Caco-2 (cell line): ENCODE measurements around the gene CERS2. TPM values are rescaled to one million over a fixed set of nuclear protein-coding genes. Genes with fewer than 3 reads are reported as not detected.

Experiments used
- BruUV-seq: library from RNA; stranded (reverse); fragments of 400-500 nt; replicated peaks from 2 replicates; lab custom pipeline; 2021; lab: Mats Ljungman, UMichigan
- CTCF ChIA-PET: fragments of 300-600 bp; sonication (Branson Sonifier 250); formaldehyde crosslinking; loops from one replicate; lab custom pipeline; 2022; ENCODE audit warnings: antibody characterized with exemption; lab: Charles Lee
- POLR2A ChIA-PET: fragments of 300-600 bp; sonication (Branson Sonifier 250); formaldehyde crosslinking; loops from one replicate; lab custom pipeline; 2022; ENCODE audit warnings: antibody characterized with exemption; lab: Charles Lee
- DNase-seq, 2 experiments: peaks; one replicate each; pipeline versions ENCODE4 v3.0.0 to v3.0.0-alpha.2; 2020 to 2022
- H3K27me3 ChIP-seq: replicated peaks from 2 replicates; pipeline ENCODE4 v1.6.0; 2011; ENCODE audit warnings: low read length; ENCODE audit not compliant: control insufficient read depth, insufficient read depth
- H3K36me3 ChIP-seq: 2 replicates; pipeline ENCODE4 v1.5.1; 2011; ENCODE audit warnings: low read length; ENCODE audit not compliant: control insufficient read depth, insufficient read depth
- H3K4me1 ChIP-seq: fragments of 250-450 bp; sonication (Bioruptor Pico); 2 replicates; pipeline ENCODE4 v1.5.1; 2020; ENCODE audit warnings: mild to moderate bottlenecking
- H3K4me3 ChIP-seq: 2 replicates; pipeline ENCODE4 v1.5.1; 2011; ENCODE audit warnings: low read depth, mild to moderate bottlenecking, control low read depth, low read length
- H3K9me3 ChIP-seq: fragments of 250-450 bp; sonication (Bioruptor Pico); 2 replicates; pipeline ENCODE4 v1.5.1; 2020; ENCODE audit warnings: mild to moderate bottlenecking, moderate library complexity
- H3K27ac Mint-ChIP-seq: one replicate; pipeline ENCODE4 v1.8.0; 2022; ENCODE audit warnings: mixed read lengths; ENCODE audit not compliant: unreplicated experiment
- H3K27me3 Mint-ChIP-seq: one replicate; pipeline ENCODE4 v1.8.0; 2022; ENCODE audit warnings: mixed read lengths; ENCODE audit not compliant: insufficient read depth, unreplicated experiment
- H3K36me3 Mint-ChIP-seq: one replicate; pipeline ENCODE4 v1.8.0; 2022; ENCODE audit warnings: mild to moderate bottlenecking, mixed read lengths; ENCODE audit not compliant: insufficient read depth, unreplicated experiment
- H3K4me1 Mint-ChIP-seq: one replicate; pipeline ENCODE4 v1.8.0; 2022; ENCODE audit warnings: low read depth, mixed read lengths; ENCODE audit not compliant: unreplicated experiment
- H3K4me3 Mint-ChIP-seq: one replicate; pipeline ENCODE4 v1.8.0; 2022; ENCODE audit warnings: mild to moderate bottlenecking, moderate library complexity, mixed read lengths; ENCODE audit not compliant: unreplicated experiment
- H3K9me3 Mint-ChIP-seq: one replicate; pipeline ENCODE4 v1.8.0; 2022; ENCODE audit warnings: mixed read lengths; ENCODE audit not compliant: unreplicated experiment
- CTCF ChIP-seq, 2 experiments: fragments of 200-600 bp in 1 of 2; IDR thresholded peaks; 1 replicate in 1 of 2; 2 replicates in 1 of 2; pipeline versions ENCODE4 v1.5.1 to v1.8.0; 2011 to 2022; ENCODE audit warnings: antibody characterized with exemption in 1 of 2, control low read depth in 1 of 2, inconsistent platforms in 1 of 2, low read depth in 1 of 2, low read length in 1 of 2, mild to moderate bottlenecking in 1 of 2, moderate library complexity in 1 of 2; ENCODE audit not compliant: insufficient read depth in 1 of 2, severe bottlenecking in 1 of 2, unreplicated experiment in 1 of 2
- intact Hi-C: fragments of 100-400 bp; cut with micrococcal nuclease; formaldehyde crosslinking; loops from one replicate; pipeline ENCODE4 v1.10.0; 2022; ENCODE audit not compliant: unreplicated experiment
- total RNA-seq: library from RNA; stranded (reverse); gene quantifications from 2 replicates; pipeline ENCODE4 v1.2.3, GENCODE V29; 2022

The CERS2 gene
- total RNA-seq, 1 experiment from 2014 or later = 379 TPM

GRCh38 chr1:151009674-151010345 is 35.2 kb upstream of the CERS2 start:
- Mint-ChIP-seq H3K9me3 (no peaks in the 10 kb centered on the region), H3K4me1 (peaks cover 28% of the 10 kb centered on the region), H3K27me3 (no peaks in the 10 kb centered on the region), H3K4me3 (peak overlapping the region; percentile 92), H3K36me3 (peaks cover 24% of the 10 kb centered on the region), H3K27ac (peak overlapping the region; percentile 99)
- Histone ChIP-seq H3K4me3 (peak overlapping the region; percentile 71; the same call in 1 of the 2 replicates), H3K27me3 (no peaks in the 10 kb centered on the region), H3K4me1 (peaks cover 52% of the 10 kb centered on the region), H3K36me3 (no peaks in the 10 kb centered on the region), H3K9me3 (no peaks in the 10 kb centered on the region)
- DNase-seq = no peak
- BruUV-seq = no TSS peak
- intact Hi-C loops = loop anchor here (5.0 to 10.0 kb wide), 2 partner anchors 83 to 445 kb away; partner anchors contain the start of gene SETDB1
- POLR2A ChIA-PET = no interaction called here
- CTCF ChIA-PET = interaction anchor here (0.7 kb wide), 1 partner anchor 129 kb away, joined by 4 read pairs; no protein-coding TSS in a partner anchor
- no peak for TF ChIP-seq CTCF (IDR thresholded peaks at IDR 0.05; ENCODE audit: insufficient read depth in 1 of 2, low read depth in 1 of 2, low read length in 1 of 2, severe bottlenecking in 1 of 2, unreplicated experiment in 1 of 2)

GRCh38 chr1:151009206-151009587 is 34.6 kb upstream of the CERS2 start:
- Histone ChIP-seq H3K9me3 (no peaks in the 10 kb centered on the region), H3K4me3 (peak overlapping the region; percentile 71), H3K36me3 (no peaks in the 10 kb centered on the region), H3K4me1 (peaks cover 48% of the 10 kb centered on the region), H3K27me3 (no peaks in the 10 kb centered on the region)
- POLR2A ChIA-PET = no interaction called here
- peak overlapping the region; percentile 92 for H3K4me3 Mint-ChIP-seq
- intact Hi-C loops = loop anchor here (5.0 to 10.0 kb wide), 2 partner anchors 82 to 444 kb away; partner anchors contain the start of gene SETDB1
- TSS peak; percentile 45 for BruUV-seq
- H3K9me3 Mint-ChIP-seq = no peaks in the 10 kb centered on the region
- no peak for DNase-seq
- H3K27ac Mint-ChIP-seq = peak overlapping the region; percentile 99
- CTCF ChIA-PET = no interaction called here
- no peaks in the 10 kb centered on the region for H3K27me3 Mint-ChIP-seq
- peaks cover 19% of the 10 kb centered on the region for H3K36me3 Mint-ChIP-seq
- H3K4me1 Mint-ChIP-seq = peaks cover 28% of the 10 kb centered on the region
- no peak for TF ChIP-seq CTCF (IDR thresholded peaks at IDR 0.05; ENCODE audit: insufficient read depth in 1 of 2, low read depth in 1 of 2, low read length in 1 of 2, severe bottlenecking in 1 of 2, unreplicated experiment in 1 of 2)

GRCh38 chr1:151008244-151009205 is 33.9 kb upstream of the CERS2 start, which contains the start of gene PRUNE1:
PRUNE1 (plus strand) TSS chr1:151008449; CDS start chr1:151008633, 184 bp downstream.
- BruUV-seq = no TSS peak
- Histone ChIP-seq H3K9me3 (no peaks in the 10 kb centered on the region), H3K4me1 (peaks cover 48% of the 10 kb centered on the region), H3K36me3 (no peaks in the 10 kb centered on the region), H3K27me3 (no peaks in the 10 kb centered on the region), H3K4me3 (peak within 1 kb of the TSS; percentile 71)
- Mint-ChIP-seq H3K4me1 (peaks cover 23% of the 10 kb centered on the region), H3K27ac (peak within 1 kb of the TSS; percentile 99), H3K36me3 (peaks cover 19% of the 10 kb centered on the region), H3K9me3 (no peaks in the 10 kb centered on the region), H3K4me3 (peak within 1 kb of the TSS; percentile 92), H3K27me3 (no peaks in the 10 kb centered on the region)
- no peak for TF ChIP-seq CTCF (IDR thresholded peaks at IDR 0.05; ENCODE audit: insufficient read depth in 1 of 2, low read depth in 1 of 2, low read length in 1 of 2, severe bottlenecking in 1 of 2, unreplicated experiment in 1 of 2)
- intact Hi-C loops = loop anchor here (5.0 to 10.0 kb wide), 2 partner anchors 81 to 444 kb away; partner anchors contain the start of gene SETDB1
- CTCF ChIA-PET = no interaction called here
- POLR2A ChIA-PET = no interaction called here
- DNase-seq = peak; percentile 96 to 97
